GM18511 (cell line): Measurements from ENCODE around the gene MBD1.
A peak's percentile ranks its signal among the peaks of the same experiment; 100 is the strongest.
"Not testable (repeated sequence)": the region's sequence is repeated elsewhere in the genome, so short reads cannot be mapped to it uniquely, and the experiment has no call there.

ENCODE experiments used
- ATAC-seq: cut with Tn5 transposase; IDR thresholded peaks from one replicate; pipeline ENCODE4 v1.9.1; 2021; ENCODE audit warnings: mild to moderate bottlenecking, moderate library complexity; ENCODE audit not compliant: unreplicated experiment

The MBD1 gene, protein sequence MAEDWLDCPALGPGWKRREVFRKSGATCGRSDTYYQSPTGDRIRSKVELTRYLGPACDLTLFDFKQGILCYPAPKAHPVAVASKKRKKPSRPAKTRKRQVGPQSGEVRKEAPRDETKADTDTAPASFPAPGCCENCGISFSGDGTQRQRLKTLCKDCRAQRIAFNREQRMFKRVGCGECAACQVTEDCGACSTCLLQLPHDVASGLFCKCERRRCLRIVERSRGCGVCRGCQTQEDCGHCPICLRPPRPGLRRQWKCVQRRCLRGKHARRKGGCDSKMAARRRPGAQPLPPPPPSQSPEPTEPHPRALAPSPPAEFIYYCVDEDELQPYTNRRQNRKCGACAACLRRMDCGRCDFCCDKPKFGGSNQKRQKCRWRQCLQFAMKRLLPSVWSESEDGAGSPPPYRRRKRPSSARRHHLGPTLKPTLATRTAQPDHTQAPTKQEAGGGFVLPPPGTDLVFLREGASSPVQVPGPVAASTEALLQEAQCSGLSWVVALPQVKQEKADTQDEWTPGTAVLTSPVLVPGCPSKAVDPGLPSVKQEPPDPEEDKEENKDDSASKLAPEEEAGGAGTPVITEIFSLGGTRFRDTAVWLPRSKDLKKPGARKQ

DNA sequence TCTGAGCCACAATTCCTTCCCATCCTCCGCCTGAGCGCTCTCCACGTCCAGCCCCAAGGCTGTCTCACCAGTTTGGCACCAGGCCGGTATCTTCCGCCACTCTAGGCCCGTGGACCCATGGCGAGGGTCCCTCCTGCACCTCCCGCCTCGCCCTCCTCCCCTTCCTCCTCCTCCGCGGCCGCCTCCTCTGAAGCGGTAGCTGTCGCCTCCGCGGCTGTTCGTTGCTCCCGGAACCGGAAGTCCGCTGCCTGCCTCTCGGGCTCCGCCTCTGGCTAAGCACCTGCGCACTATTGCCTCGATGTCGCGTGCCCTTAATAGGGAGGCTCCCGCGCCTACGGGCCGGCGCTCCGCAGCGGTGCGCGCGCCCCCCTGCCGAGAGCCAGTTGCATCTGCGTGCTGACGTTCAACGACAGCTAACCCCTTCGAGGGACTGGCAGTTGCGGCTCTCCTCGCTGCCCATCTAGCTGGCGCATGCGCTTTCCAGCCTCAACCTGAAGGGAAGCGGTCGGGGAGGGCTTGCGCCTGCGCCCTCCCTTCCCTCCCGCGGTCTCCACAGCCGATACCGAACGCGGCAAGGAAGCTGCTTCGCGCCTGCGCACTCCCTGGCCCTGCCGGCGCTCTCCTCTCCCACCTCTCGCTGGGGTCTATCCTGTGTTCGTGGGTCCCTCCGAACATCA lies at the start of gene MBD1:
Gene MBD1, minus strand, starts transcription at position 229 of the 677 bp plus-strand sequence. CDS start 1,531 bp downstream, outside the sequence.
- peak; percentile 92 for ATAC-seq

DNA sequence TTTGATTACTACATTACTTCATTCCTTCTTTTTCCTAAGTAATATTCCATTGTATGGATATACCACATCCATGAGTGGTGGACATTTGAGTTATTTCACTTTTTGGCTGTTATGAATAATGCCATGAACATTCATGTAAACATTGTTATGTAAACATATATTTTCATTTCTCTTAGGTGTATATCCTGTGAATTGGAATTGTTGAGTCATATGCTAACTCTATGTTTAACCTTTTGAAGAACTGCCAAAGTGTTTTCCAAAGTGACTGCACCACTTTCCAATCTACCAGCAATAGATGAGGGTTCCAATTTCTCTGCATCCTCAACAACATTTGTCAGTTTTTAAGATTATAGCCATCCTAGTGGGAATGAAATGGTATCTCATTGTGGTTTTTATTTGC lies 48.9 kb upstream of the MBD1 start:
- ATAC-seq = no peak

GRCh38 chr18:50327983-50328382 lies 46.7 kb upstream of the MBD1 start:
- ATAC-seq = no peak

GRCh38 chr18:50320719-50321118 lies 39.4 kb upstream of the MBD1 start:
- peak; percentile 81 for ATAC-seq

DNA sequence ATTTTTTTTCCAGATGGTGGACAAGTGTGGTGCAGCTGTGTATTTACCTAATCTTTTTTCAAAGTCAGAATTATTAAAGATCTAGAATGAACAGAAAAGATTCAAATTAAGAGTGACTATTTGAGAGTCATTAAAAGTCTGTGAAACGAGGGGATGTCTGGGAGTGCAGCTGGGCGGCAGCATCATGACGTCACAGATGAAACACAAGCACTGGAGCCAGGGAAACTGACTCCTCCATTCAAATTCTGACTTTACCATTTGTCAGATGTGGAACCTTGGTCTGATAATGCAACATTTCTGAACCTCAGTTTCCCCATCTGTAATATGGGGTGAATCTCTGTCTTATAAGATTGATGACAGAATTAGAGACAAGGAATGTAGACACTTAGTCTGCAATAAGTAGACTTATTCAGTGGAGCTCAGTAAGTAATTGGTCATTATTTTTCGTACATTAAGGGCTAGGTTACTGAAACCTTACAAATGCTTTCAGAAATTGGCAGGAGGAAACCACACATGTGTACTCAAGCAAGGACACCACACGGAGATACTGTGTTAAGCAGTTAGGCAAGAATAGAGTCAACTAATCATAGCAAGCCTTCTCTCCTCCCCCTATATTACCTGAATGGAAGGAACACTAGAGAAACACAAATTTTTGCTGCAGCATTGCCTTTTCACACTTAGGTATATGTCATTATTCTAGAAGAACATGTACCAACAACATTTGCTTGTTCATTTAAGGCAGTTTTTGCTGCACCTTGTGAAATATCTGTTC lies 34.0 kb upstream of the MBD1 start:
- ATAC-seq = peak; percentile 73

- ATAC-seq = no peak
Observed at GRCh38 chr18:50313873-50314460, 32.6 kb upstream of the MBD1 start.

DNA sequence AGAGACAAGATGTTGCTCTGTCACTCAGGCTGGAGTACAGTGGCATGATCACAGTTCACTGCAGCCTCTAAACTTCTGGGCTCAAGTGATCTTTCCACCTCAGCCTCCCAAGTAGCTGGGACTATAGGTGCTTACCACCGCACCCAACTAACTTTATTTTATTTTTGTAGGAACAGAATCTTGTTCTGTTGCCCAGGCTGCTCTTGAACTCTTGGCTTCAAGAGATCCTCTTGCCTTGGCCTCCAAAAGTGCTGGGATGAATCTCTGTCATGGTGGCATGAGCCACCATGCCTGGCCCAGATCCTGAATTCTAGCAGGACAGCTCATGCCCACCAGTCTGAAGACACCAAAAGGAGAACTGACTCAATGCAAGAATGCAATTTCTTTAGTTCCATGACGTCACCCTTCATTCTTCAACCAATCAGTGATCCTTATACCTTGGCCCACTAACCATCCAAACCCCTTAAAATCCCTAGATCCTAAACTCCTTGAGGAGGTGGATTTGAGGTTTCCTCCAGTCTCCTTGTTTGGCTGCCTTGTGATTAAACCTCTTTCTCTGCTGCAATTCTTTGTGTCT lies 31.8 kb upstream of the MBD1 start:
- ATAC-seq = peak; percentile 30

DNA sequence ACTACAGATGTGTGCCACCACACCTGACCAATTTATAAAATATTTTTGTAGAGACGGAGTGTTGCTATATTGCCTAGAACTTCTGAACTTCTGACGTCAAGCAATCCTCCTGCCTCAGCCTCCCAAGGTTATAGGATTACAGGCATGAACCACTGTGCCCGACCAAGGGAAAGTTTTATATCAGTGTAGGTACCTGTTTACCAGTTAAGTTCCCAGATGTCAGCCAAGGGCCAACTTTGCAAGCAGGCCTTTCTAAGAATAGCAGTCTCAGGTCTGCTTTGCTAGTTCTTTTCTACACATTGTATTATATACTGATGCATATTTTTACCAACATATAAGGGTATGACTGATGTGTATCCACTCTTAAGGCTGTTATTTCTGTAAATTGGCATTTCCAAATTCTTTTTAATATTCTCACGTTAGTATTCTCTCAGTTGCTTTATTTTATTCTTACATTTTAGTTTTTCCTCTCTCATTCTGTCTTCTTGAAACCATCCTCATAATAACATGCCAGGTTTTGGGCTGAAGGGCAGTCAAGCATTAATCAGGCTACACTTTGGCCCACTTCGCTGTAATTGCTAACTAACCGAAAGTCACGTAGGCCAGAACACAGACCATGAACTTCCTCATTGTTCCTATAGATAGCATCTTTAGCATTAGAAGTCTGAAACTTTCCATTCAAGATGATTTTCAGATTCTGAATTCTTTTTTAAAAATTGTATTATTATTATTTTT lies 31.1 kb upstream of the MBD1 start:
- ATAC-seq = peak; percentile 81

DNA sequence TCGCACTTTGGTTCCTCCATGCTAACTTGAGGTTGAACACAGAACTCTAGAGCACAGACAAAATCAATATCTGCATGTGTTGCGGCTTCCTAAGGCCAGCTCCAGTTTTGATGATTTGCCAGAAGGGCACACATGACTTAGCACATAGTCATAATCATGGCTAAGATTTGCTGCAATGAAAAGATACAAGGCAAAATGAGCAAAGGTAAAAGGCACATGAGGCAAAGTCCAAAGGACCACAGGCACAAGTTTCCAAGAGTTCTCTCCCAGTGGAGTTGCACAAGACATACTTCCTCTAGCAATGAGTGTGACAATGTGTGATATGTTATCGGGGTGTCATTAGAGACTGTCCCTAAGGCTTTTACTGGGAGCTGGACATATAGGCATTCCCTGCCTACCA lies 30.3 kb upstream of the MBD1 start:
- ATAC-seq = no peak

DNA sequence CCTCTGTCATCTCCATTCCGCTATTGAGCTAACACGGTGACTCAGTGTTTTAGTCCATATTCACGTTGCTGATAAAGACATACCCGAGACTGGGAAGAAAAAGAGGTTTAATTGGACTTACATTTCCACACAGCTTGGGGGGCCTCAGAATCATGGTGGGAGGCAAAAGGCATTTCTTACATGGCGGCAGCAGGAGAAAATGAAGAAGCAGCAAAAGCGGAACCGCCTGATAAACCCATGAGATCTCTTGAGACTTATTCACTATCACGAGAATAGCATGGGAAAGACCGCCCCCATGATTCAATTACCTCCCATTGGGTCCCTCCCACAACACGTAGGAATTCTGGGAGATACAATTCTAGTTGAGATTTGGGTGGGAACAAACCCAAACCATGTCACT lies 28.8 kb upstream of the MBD1 start:
- ATAC-seq = no peak

- not testable (repeated sequence) for ATAC-seq
Observed at GRCh38 chr18:50308851-50309250, 27.5 kb upstream of the MBD1 start.

DNA sequence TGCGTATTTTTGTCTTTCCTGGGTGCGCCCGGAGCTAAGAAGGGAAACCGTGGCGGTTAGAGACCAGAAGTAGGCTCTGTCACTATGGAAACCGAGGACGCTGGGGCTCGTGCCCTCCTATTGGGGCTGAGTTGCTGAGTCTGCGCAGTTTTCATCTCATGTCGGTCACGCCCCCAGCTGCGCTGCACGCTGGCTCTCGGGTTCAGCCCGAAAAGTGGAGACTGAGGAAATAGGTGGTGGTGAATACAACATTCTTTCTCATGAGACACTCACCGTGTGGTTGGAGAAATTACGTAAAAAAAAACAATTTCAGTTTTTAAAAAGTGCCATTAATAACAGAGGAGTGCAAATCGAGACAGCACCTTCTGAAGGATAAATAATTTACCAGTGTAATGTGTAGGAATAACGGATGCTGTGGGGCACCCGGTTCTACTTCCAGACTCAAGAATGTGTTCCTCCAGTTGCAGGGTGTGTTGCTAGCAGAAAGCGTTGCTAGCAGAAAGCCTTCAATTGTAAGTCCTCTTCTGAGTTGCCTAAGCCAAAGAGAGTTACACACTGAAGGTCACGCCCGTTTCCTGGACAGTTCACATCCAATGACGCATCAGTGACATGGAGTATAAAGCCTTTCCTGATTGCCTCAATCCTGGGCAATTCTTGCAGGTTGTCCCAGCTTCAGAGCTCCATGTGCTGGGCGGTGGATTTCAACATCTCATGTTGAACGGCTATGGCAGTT lies 26.6 kb upstream of the MBD1 start:
- ATAC-seq = peak; percentile 90

DNA sequence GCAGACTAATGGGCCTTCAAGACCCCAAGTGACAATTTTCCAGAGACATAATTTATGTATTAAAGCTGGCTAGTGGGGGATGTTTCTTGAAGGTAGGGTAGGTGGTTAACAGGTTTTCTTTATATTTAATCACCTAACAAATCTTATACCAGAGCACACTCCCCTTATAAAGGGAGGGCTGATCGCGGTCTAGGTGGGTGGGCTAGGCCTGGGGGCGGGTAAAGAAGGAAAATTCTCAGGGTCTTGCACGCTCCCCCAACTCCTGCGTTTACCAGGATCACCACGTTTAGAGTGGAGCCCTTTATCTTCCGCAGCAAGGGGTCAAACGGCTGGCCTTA lies 26.0 kb upstream of the MBD1 start:
- peak; percentile 13 for ATAC-seq

GRCh38 chr18:50306944-50307343 lies 25.6 kb upstream of the MBD1 start:
- no peak for ATAC-seq

- ATAC-seq = no peak
Observed at GRCh38 chr18:50301074-50301473, 19.8 kb upstream of the MBD1 start.

- ATAC-seq = no peak
Observed at GRCh38 chr18:50299626-50300388, 18.5 kb upstream of the MBD1 start.

- ATAC-seq = peak; percentile 12
Observed at GRCh38 chr18:50298443-50299284, 17.3 kb upstream of the MBD1 start.
